Measurements from ENCODE around the gene HSF2.

HSF2 gene, protein sequence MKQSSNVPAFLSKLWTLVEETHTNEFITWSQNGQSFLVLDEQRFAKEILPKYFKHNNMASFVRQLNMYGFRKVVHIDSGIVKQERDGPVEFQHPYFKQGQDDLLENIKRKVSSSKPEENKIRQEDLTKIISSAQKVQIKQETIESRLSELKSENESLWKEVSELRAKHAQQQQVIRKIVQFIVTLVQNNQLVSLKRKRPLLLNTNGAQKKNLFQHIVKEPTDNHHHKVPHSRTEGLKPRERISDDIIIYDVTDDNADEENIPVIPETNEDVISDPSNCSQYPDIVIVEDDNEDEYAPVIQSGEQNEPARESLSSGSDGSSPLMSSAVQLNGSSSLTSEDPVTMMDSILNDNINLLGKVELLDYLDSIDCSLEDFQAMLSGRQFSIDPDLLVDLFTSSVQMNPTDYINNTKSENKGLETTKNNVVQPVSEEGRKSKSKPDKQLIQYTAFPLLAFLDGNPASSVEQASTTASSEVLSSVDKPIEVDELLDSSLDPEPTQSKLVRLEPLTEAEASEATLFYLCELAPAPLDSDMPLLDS

DNA sequence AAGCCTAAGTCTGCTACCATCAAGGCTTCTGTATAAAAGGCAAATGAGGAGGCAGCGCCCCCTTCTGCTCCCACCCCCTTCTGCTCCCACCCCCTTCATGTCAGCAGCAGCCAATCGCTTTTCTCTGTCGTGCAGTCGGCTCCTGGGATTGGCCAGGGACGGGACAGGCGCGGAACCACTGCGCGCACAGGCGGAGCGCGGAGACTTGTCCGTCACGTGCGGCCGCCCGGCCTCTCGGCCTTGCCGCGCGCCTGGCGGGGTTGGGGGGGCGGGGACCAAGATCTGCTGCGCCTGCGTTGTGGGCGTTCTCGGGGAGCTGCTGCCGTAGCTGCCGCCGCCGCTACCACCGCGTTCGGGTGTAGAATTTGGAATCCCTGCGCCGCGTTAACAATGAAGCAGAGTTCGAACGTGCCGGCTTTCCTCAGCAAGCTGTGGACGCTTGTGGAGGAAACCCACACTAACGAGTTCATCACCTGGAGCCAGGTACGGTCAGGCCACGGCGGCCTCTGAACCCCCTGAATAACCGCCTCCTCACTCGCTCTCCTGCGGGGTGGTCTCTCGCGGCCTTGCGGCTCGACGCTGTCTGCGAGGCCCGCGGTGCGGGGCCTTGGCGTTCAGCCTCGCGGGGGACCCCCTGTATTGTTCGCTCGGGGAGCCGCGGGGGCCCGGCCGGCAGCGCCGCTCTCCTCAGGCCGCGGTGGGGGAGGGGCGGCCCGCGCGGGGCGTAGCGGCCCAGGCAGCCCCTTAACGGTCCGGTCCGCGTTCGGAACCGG, at the start of gene HSF2:
HSF2 (plus strand) TSS at position 305 of the 773 bp plus-strand sequence; CDS start at position 391, 86 bp downstream.
- peak; percentile 97 for DNase-seq

DNA sequence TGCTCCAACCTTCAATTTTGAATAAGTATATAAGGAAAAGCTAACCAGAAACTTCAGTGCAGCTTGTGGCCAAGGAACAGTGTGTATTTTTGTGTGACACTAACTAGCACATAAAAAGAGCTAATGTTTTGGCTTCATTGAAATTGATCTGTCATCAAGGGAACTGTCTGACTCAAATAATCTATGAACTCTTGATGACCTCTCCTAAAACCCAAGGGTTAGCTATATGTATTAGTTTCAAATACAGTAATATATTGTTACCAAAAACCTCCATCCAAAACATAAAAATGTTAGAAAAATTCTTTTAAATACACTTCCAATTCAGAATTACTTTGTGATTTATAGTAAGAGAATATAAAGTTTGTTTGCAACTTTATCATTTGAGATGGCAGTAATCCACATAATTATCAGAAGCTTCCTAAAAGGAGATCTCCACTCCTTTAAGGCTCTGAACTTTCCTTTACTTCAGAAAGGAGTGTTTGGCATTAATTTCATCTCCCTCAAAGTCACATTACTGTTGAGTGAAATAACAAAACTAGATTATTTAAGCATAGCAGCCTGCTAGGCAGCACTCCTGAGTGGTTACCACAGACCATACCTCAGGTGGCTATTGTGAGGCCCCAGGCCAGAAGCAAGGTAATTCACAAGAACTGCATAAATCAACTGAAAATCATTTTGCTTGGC, 46.3 kb upstream of the HSF2 start:
- DNase-seq, result no peak

DNA sequence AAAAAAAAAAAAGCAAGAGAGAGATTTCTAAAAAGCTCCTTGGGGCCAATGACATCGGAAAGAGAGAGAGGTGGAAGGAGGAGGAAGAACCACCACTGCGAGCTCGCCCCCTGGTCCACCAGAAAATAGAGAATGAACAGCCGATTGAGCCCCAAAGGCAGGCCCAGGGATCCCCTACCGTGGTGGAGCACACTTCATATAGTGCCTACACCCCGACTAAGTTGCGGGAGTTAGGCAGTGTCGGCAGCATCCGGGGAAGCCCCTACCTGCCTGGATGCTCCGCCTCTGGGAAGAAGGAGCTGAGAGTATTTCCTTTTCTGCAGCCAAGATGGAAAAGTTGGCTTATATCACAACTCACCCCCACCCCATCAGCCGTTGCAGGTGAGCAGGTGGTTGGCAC, 38.6 kb upstream of the HSF2 start:
- no peak for DNase-seq

DNA sequence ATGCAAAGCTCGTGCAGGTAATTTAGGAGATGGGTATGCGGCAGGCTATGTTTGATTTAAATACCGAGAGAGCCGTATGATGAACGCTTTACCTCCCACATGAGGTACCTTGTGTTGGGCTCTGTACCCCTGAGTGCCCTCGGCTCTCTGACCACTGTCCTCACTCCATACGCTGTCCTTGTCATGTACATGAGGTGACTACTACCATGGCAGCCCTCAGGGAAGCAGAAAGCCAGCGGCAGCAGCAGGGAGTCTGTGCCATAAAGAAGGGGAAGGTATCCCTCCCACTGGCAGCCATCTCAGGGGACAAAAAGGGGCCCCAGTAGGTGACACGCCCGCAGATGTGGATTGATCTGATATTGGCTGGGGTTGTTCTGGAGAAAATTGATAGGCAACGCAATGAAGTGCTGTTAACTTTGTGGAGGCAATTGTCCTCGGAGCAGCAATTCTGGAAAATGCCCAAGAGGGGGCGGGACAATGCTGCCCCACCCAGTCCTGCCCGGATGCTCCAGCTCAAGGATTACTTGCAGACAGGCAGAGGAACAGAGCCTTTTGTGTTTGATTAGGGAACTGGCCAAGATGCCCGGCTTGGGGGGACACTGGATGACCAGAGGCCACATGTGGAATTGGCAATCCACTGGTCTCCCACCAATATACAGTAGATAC, 38.0 kb upstream of the HSF2 start:
- no peak for DNase-seq

DNA sequence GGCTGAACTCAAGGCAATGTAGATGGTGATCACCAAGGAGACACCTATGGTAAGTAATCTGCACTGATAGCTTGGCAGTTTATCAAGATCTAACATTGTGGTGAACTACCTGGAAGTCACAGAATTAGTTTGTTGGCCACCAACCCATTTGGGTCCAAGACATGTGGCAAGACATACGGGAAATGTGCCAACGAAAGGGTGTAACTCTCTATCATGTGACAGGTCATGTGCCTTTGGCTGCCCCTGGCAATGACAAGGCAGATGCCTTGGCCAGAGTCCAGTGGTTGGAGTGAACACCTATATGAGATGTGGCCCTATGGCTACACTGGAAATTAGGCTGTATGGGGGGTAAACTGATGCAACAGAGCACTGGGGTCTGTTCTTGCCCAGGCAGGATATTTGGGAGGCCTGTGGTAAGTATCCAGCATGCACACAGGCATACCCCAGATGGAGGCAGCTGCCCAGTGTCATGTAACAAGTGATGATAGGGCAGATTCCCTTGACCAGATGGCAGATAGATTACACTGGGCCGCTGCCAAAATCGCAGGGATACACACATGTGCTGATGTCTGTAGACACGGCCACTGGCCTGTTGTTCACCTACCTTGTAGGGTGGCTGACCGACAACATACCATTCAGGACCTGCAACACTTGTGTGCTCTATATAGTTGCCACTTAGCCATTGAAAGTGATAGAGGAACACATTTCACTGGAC, 35.5 kb upstream of the HSF2 start:
- no peak for DNase-seq

DNA sequence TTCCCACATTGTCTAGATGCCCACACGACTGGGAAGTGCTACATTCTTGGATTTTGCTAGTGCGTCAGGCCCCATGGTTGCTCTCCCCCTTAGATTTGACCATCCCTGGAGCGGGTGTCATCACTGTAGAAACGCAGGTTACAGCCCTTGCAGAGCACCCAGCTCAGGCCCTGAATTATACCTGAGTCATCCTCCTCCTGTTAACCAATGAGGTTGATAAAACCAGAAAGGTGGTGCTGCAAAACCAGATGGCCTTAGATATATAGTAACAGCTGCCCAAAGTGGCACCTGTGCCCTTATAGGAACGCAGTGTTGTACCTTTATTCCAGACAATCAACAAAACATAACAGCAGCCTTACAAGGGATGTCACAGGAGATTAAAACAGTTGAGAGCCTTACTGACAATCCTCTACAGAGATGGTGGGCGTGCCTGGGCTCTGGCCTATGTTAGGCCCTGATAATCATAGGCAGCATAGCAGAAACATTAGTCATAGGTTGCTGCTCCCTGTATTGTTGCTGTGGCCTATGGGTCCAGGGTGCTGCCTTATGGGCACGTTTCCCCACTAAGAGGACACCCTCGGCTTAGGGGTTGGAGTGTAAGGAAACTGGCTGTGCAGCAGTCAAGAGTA, 33.6 kb upstream of the HSF2 start:
- DNase-seq, result no peak

DNA sequence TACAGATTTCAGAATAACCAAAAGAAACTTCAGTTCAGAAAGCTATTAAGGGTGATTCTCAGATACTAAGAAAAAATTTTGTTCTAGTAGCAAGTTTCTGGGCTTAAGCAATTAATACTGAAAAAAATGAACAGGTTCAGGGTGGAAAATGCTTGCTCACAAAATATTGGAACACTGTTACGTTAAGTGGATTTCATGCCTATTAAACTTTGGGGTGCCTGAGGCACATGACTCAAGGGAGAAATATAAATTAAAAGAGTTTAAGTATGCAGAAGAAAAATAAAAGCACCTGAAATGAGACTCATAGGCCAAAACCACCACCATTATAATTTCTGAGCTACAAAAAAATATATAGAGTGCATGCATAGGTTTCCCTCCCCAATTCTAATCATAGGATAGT, 32.3 kb upstream of the HSF2 start:
- DNase-seq, result no peak

DNA sequence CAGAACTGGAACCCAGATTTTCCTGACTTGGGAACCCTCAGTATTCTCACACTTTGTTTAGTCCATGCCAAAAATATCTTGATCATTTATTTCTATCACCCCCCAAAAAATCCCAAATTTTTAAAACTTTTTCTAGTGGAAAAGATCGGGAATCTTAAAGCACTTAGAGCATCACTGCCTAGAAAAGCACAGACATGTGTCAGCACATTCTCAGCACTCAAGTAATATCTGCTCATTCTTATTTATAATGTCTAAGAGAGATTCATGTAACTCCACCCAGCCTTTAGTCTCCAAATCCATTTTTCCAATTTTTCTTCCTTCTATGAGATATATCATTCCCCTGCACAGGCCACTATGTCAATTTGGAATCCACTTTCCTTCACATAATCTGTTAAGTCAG, 29.9 kb upstream of the HSF2 start:
- no peak for DNase-seq

DNA sequence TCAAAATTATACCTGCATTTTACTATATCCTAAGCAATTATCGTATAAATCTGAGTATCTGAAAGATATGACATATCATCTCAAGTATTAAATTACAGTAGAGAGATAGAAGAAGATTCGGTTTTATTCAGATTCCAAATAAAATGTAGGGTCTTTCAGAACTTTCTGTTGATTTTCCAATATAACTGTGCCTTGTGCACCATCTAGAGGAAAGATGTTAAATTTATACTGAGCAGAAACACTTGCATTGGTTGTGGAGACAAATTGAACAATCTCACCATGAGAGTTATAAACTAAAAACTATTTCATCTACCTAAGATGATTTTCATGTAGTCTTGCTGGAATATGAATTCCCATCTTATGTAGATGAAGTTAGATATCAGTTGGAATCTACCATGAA, 26.8 kb upstream of the HSF2 start:
- DNase-seq, result no peak

DNA sequence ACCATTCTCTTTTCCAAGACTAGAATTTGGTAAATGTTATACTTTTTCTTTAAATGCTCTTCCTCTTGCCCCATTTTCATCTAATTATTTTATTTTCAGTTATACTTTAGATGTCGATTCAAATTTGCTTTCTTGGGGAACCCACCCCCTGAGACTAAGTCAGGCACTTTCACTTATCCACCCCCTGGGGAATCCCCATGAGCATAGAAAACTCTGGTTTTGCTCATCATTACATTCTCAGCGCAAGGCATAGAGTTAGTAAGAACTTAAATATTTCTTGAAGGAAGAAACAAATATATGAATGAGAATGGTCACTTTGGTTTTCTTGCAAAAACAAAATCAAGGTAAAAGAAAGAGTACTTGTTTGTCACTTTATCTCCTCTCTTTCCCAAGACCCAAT, 25.1 kb upstream of the HSF2 start:
- DNase-seq, result no peak

DNA sequence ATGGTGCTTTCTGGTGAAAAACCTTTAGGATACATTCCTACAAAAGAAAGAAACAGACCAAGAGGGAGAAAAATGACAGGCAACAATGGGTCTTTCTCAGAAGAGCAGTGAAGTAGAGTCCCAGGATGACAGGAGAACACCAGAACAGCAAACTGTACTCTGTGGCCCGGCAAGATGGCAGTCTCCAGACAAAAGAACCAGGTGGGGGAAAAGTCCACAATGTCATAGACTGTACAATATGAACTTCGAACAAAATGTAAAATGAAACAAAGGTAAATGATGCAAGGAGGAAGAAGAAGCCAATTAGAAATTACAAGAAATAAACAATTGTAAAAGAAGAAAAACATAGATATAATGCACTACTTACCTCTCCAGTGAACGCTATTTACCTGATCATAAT, 23.2 kb upstream of the HSF2 start:
- no peak for DNase-seq

DNA sequence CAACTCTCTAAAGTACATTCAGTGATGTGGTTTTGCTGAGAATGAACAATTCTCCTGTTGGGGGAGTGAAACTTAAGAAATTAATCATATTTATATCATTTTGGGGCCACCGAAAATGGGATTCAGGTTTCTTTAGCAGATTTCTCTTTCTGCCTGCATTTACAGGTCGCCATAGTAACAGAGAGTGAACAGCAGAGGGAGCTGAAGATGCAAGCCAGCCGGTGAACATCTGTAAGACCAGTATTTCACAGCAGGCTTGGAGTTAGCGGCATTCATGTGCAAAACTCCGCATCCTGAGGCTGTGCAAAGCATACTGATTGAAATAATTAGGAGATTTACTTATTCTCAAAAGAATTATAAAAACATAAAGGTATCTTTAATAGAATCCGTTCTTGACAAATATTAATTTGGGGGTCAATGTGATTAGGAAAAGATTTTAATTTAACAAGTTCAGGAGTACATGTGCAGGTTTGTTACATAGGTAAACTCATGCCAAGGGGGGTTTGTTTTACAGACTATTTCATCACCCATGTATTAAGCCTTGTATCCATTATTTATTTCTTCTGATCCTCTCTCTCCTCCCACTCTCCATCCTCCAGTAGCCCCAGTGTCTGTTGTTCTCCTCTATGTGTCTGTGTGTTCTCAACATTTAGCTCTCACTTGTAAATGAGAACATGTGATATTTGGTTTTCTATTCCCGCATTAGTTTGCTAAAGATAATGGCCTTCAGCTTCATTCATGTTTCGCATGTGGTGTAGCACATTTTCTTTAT, 17.8 kb upstream of the HSF2 start:
- DNase-seq, result peak; percentile 71

DNA sequence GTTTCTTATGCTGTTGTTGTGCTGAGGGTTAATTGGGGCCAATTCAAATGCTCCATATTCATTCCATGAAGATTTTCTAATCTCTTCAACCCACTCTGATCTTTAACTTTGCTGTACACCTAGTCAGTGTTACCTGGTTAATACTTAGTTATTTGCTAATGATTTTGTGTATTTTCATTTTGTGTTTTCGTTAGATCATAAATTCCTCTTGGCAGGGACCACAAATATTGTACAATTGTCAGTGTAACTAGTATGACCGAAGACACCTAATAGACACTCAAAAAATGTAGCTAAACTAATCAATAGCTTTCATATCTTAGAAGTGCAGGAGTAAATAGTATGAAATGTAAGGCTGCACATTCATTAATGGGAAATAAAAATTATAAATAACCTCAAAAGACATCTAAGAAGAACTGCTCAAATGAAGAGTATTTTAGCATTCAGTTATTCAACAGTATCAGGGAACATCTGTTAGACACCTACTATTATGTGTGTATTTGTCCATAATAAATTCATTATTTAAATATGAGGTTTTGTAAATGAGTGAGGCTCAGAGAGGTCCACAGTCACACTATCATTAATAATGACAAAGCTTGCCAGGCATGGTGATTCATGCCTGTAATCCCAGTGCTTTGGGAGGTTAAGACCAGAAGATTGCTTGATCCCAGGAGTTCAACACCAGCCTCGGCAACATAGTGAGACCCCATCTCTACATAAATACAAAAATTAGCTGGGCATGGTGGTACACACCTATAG, 13.4 kb upstream of the HSF2 start:
- no peak for DNase-seq

DNA sequence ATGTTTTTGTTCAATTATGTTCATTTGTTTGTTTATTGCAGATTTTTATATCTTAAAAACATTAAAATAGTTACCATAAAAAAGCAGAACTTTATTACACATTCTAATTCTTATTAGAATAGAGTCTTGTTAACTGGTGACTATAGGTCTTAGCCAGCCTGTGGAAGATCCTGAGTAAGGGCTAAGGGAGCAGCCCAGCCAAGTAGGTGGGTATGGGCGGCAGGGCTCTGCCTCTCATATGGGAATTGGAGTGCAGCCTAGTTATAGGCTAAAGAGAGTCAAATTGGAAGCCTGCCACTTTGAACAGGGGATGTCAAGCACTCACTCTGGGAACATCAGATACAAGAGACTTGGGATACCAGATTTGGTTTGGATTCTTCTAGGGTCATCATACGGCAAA, 10.5 kb upstream of the HSF2 start:
- DNase-seq, result no peak

DNA sequence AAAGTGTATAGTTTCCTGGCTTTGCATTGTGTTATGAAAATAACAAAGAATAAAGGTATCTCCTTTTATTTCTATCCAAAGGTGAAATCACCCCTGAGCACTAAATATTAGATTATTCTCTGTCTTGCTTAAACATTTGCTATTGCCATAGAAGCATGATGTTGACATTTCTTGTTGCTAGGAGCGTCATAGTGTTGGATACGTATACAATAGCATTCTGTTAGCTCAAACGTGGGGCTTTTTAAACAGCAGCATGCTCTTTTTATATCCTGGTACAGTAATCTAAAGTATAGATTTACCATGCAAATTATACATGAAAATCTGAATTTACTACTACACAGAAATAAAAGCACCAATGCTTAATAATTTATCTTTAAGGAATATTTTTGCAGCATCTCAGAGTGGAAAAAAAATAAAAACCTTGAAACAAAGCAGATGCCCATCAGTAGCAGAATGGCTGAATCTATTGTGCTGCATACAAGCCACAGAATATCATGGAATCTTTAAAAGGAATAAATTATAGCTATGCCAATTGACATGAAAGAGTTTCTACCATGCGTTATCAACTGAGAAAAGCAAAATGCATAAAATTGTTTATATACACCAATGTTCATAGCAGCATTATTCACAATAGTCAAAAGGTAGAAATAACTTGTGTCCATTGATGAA, 9.6 kb upstream of the HSF2 start:
- no peak for DNase-seq

DNA sequence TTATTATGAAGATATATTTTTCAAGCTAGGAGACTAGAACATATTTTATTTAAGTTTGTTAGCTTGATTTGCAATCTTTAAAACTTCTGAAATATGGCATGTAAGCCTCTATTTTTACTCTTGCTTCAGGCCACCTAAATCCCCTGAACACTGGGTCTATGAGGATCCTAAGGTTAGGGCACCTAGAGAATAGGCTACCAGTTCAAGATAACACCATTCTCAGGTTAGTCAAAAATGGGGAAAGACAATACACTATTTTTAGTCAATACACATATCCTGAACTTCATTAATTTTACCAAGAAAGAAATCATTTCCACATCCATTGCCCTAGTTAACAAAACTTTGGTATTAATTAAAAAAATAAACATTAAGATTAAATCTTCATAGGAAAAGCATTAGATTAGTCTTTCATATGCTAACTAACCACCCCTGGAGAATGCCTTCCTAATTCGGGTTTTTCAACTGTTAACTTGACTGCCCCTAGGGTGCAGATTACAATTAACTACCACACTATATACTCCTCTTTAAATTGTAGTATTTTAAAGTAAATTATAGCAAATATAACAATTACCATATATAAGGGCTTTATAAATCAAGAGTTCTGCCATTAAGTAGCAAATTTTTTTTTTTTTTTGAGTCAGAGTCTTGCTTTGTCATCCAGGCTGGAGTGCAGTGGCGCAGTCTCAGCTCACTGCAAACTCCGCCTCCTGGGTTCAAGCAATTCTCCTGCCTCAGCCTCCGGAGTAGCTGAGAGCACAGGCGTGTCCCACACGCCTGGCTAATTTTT, 6.7 kb upstream of the HSF2 start:
- DNase-seq, result no peak

DNA sequence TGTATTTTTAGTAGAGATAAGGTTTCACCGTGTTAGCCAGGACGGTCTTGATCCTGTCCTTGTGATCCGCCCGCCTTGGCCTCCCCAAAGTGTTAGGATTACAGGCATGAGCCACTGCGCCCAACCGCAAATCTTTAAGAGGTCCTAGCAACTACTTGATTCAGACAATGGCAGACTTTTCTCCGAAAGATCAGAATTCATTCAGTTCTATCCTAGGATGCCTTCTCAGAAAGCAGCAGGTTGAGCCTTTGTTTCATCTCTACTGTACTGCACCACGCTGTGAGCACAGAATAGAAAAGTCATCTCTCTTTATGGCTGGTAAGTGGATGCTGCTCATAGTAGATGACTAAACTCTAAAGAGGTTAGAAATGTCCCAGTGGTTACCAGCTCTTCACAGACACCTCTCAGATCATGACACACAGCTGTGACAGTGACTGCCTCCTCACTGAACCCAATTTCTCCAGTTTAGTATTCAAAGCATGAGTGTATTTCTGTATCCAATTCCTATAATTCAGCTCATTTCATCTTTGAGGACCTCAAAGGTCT, 6.0 kb upstream of the HSF2 start:
- DNase-seq, result no peak

DNA sequence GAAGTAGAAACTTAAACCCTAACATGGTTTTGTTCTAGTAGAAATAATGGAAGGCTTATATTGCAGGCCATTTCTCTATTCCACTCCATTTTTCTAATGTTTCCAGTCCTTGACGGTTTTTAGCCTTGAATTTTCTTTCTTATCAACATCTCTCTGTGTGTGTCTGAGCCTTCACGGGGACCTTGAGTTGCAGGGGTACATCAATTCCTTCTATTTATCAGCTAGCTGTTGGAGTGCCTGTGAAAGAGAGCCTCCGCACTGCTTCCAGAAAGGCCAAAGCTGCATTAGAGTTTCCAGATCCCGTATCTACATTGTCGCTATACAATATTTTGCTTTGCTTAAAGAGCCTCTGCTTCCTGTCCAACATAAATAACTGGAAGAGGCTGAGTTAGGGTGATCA, 5.4 kb upstream of the HSF2 start:
- no peak for DNase-seq

DNA sequence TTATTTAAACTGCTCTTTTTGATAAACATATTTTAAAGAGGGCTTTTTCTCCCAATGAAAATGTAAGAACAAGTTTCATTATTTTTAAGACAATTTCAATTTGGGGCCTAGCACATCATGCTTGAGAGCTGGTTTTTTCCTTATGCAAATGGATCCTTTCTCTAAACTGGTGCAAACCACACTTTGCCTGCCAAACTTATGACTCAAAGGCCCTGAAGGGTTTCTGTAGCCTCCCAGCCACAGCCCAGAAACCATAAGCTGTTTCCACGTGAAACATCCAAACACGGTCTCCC, 451 bp upstream of the HSF2 start:
- DNase-seq, result no peak
